Measurements from ENCODE around the gene PLEKHA6.

PLEKHA6 gene

DNA sequence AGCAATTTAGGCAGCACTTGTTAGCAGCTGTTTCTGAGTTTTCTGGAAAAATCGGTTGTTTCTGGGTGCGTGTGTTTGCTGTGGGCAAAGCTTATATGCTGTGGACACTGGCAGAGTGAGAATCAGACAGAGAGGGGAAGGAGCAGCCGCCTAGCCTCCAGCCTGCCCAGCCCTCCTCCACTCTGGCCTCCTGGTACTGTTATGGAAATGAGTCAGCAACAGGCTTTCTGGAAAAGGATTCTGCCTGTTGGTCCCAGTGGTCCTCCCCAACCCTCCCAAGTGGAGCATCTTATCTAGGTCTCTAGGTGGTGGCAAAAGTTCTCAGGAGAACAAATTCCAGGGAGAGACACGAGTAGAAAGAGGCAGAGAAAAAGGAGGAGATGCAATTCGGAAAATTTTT lies 103.8 kb downstream of the PLEKHA6 start:
- Histone ChIP-seq H3K9ac (ENCODE audit: low read depth, low read length) (peak overlapping the region; percentile 73; the same call in 1 of the 2 replicates), H3K4me1 (ENCODE audit: insufficient read depth, low read length) (peaks cover 31% of the 10 kb centered on the region)

DNA sequence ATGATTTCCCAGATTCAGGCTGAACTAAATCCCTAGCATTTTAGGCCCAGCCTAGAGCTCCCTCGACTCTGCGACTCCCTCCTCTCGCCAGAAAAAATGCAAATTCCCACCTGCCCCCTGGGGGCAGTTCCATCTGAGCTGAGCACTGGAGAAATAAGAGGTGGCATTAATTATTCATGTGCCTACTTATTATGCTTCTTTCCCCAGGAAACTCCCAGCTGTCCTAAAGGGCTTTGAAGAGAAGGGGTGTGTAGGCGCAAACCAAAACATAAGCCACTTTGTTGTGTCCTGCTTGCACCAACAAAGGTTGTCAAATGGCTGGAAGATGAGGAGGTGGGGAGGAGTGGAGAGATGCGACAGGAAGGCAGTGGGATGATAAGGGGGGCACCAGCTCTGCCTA lies 104.5 kb downstream of the PLEKHA6 start:
- H3K27ac ChIP-seq (ENCODE audit: low read length), result peak overlapping the region; percentile 66
- H3K9ac ChIP-seq (ENCODE audit: low read depth, low read length), result peak overlapping the region; percentile 73; the same call in 1 of the 2 replicates
- no peaks in the 10 kb centered on the region for H3K27me3 ChIP-seq (ENCODE audit: insufficient read depth, low read length)
- H3K4me3 ChIP-seq (ENCODE audit: low read length), result peak overlapping the region; percentile 54
- H3K36me3 ChIP-seq (ENCODE audit: insufficient read depth, low read depth, low read length), result no peaks in the 10 kb centered on the region
- H3K4me1 ChIP-seq (ENCODE audit: insufficient read depth, low read length), result peaks cover 31% of the 10 kb centered on the region
- H3K9me3 ChIP-seq (ENCODE audit: insufficient read depth, low read depth, low read length), result no peaks in the 10 kb centered on the region

More for the DNA sequence above, 103.8 kb downstream of the PLEKHA6 start:
- Histone ChIP-seq H3K27ac (ENCODE audit: low read length) (peak overlapping the region; percentile 66), H3K36me3 (ENCODE audit: insufficient read depth, low read depth, low read length) (peaks cover 3% of the 10 kb centered on the region; the same call in 1 of the 2 replicates), H3K27me3 (ENCODE audit: insufficient read depth, low read length) (no peaks in the 10 kb centered on the region), H3K9me3 (ENCODE audit: insufficient read depth, low read depth, low read length) (no peaks in the 10 kb centered on the region), H3K4me3 (ENCODE audit: low read length) (peak overlapping the region; percentile 54)

DNA sequence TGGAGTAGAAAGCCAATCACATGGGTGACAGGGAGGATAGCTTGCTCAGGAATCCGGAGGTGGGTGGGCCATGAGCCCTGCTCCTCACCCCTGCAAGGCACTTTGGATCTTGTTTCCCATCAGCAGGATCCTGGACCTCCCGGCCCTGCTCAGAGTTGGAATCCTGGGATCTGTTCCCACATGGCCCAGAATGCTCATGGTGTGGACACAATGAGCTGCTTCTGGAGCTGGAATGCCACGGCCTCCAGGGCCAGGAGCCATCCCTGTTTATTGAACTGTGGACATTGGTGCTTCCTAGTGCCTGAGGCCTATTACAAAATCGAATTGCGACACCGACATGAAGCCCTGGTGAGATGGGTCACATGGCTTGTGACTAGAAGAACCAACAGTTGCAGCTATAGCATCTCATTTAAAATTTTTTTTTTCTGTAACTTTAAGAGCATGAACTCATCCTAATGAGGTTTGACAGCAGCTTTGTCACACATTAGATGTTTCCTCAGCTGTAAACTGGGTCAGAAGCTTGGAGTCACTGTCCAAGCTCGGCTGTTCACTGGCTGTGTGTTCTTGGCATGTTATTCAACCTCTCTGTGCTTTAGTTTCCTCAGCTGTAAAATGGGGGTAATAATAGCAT lies 105.6 kb downstream of the PLEKHA6 start:
- Histone ChIP-seq H3K27me3 (ENCODE audit: insufficient read depth, low read length) (no peaks in the 10 kb centered on the region), H3K9me3 (ENCODE audit: insufficient read depth, low read depth, low read length) (no peaks in the 10 kb centered on the region), H3K4me1 (ENCODE audit: insufficient read depth, low read length) (peaks cover 31% of the 10 kb centered on the region), H3K36me3 (ENCODE audit: insufficient read depth, low read depth, low read length) (no peaks in the 10 kb centered on the region), H3K27ac (ENCODE audit: low read length) (no peak overlapping the region), H3K9ac (ENCODE audit: low read depth, low read length) (no peak overlapping the region; the same call in 1 of the 2 replicates), H3K4me3 (ENCODE audit: low read length) (no peak overlapping the region)

DNA sequence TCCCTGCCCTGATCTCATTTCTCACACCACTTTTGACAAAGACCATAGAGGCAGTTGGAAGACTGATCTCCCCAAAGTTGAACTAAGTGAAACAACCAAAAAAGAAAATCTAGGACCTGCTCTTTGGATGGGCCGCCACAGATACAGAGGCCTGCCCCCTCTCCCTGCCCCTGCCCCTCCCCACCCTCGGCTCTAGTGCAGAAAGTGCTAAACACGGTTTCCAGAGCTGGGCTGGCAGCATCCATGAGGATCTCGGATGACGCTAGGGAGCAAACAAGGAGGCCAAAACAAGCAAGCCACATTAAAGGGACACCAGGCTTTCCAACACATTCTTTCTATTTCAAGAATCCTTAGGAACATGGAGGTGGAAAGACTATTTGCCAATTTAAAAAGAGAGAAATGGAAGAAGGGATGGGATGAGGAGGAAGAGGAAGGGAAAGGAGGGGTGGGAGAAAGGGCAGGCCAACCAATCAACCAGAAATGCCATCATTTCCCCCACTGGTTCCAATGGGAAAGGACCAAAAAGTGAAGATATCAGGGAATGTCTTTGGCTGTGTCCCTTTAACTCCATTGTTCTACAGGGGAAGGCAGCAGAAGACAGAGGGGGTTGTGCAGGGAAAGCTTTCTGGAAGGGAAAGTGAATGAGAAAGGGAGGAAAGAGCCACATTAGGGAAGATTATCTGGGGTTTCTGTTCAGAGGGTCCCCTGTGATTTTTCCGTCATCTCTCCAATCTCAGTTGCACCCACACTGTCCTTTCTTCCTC lies 107.6 kb downstream of the PLEKHA6 start:
- Histone ChIP-seq H3K9me3 (ENCODE audit: insufficient read depth, low read depth, low read length) (no peaks in the 10 kb centered on the region), H3K27ac (ENCODE audit: low read length) (no peak overlapping the region), H3K4me1 (ENCODE audit: insufficient read depth, low read length) (peaks cover 31% of the 10 kb centered on the region), H3K4me3 (ENCODE audit: low read length) (no peak overlapping the region), H3K36me3 (ENCODE audit: insufficient read depth, low read depth, low read length) (no peaks in the 10 kb centered on the region; the same call in 1 of the 2 replicates), H3K9ac (ENCODE audit: low read depth, low read length) (no peak overlapping the region), H3K27me3 (ENCODE audit: insufficient read depth, low read length) (no peaks in the 10 kb centered on the region)

DNA sequence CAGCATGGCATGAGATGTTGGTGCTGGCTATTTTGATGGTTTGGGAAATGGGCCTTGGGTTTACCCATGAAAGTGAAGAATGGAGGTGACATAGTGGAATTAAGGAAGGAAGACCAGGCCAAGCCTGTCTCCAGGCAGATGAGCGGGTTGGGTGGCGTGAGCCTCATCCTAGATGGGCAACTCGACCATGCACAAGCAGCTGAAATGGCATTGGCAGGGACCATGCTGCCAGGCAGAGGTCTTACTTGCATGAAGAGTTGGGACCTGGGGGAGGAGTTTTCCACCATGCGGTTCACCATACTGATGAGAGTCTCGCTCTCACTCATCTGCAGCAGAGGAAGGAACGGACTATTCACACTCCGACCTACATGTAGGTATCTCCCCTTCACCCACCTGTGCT lies 108.4 kb downstream of the PLEKHA6 start:
- H3K27me3 ChIP-seq (ENCODE audit: insufficient read depth, low read length), result no peaks in the 10 kb centered on the region
- H3K27ac ChIP-seq (ENCODE audit: low read length), result no peak overlapping the region
- no peak overlapping the region for H3K9ac ChIP-seq (ENCODE audit: low read depth, low read length)
- peaks cover 24% of the 10 kb centered on the region for H3K4me1 ChIP-seq (ENCODE audit: insufficient read depth, low read length)
- no peak overlapping the region for H3K4me3 ChIP-seq (ENCODE audit: low read length)
- H3K9me3 ChIP-seq (ENCODE audit: insufficient read depth, low read depth, low read length), result no peaks in the 10 kb centered on the region
- no peaks in the 10 kb centered on the region; the same call in 1 of the 2 replicates for H3K36me3 ChIP-seq (ENCODE audit: insufficient read depth, low read depth, low read length)

DNA sequence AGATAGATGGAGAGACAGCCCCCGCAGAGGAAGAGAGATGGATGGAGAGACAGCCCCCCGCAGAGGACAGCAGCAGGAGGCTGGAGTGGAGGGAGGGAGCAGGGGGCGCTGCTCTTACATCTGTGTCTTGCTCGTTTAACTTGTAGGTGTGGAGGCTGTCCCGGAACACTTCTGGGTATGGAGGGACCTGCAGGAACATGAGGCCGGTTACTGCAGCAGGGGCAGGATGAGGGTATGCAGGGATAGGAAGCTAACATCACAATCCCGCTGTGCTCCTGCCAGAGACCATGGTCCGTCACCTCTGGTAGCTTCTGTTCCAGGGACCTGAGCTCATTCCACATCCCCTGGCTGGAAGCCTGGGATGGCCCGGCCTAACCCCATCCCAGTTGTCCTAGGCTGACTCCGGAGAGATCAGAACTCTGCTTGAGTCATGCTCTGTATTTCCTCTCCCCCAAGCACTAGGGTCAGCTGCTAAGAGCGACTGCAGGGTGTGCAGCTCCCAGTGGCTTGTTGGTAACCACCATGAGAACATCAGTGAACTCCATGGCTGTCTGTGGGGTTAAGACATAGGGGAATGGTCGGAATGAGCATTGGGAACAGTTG lies 109.2 kb downstream of the PLEKHA6 start:
- H3K4me1 ChIP-seq (ENCODE audit: insufficient read depth, low read length), result peaks cover 16% of the 10 kb centered on the region

DNA sequence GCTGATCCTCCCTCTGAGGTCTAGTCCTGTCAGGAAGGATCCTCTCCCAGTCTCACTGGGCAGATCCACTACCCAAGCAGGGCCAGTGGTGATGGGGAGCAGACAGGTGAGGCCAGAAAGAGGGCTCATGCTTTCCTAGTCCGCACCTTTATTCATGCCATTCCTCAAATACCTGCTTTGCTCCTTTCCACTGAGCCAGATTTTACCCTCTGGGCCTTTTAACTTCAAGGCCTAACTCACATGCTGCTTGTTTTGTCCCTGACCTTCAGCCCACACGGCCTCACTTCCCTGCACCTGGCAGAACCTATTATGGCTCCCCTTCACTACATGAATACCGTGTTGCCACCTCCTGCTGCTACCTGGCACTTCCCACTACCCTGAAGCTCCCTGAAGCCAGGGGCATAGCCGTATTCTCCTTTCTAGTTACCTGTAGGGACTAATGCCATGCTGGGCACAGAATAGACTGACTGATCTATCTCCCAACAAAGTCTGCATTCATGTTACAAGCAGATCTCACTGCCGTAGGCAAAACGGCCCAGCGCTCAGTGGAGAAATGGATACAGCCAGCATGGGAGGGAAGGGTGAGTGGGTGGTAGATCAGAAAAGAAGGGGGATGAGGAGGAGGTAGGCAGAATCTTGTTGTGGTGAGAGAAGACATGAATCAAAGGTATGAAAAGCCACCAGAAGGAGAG lies 109.8 kb downstream of the PLEKHA6 start:
- Histone ChIP-seq H3K4me3 (ENCODE audit: low read length) (no peak overlapping the region), H3K9me3 (ENCODE audit: insufficient read depth, low read depth, low read length) (no peaks in the 10 kb centered on the region), H3K27ac (ENCODE audit: low read length) (no peak overlapping the region), H3K27me3 (ENCODE audit: insufficient read depth, low read length) (no peaks in the 10 kb centered on the region), H3K4me1 (ENCODE audit: insufficient read depth, low read length) (peaks cover 10% of the 10 kb centered on the region), H3K9ac (ENCODE audit: low read depth, low read length) (no peak overlapping the region), H3K36me3 (ENCODE audit: insufficient read depth, low read depth, low read length) (no peaks in the 10 kb centered on the region; the same call in 1 of the 2 replicates)

More for the DNA sequence above, 109.2 kb downstream of the PLEKHA6 start:
- H3K9ac ChIP-seq (ENCODE audit: low read depth, low read length), result no peak overlapping the region
- H3K27me3 ChIP-seq (ENCODE audit: insufficient read depth, low read length), result no peaks in the 10 kb centered on the region
- H3K27ac ChIP-seq (ENCODE audit: low read length), result no peak overlapping the region
- H3K9me3 ChIP-seq (ENCODE audit: insufficient read depth, low read depth, low read length), result no peaks in the 10 kb centered on the region
- H3K36me3 ChIP-seq (ENCODE audit: insufficient read depth, low read depth, low read length), result no peaks in the 10 kb centered on the region; the same call in 1 of the 2 replicates
- no peak overlapping the region for H3K4me3 ChIP-seq (ENCODE audit: low read length)

DNA sequence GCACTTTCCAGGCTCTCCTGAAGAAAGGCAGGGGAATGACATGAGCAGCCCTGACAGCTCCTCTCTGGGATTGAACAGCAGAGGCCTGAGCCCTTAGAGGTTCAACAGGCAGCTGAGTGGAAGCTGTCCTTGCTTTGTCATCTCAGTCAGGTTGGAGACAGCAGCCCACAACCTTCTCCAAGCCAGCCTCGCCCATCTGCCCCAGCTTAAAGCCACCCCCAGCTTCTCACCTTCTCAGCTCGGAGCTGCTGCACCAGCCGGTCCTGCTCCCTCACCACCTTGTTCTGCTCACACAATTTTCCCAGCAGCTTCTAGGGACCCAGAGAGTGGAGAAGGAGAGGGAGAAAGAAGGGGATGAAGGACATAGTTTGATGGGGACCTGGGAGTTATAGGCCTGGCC lies 110.8 kb downstream of the PLEKHA6 start:
- Histone ChIP-seq H3K4me1 (ENCODE audit: insufficient read depth, low read length) (peaks cover under 1% of the 10 kb centered on the region; the same call in 1 of the 2 replicates), H3K9ac (ENCODE audit: low read depth, low read length) (no peak overlapping the region), H3K4me3 (ENCODE audit: low read length) (no peak overlapping the region), H3K9me3 (ENCODE audit: insufficient read depth, low read depth, low read length) (no peaks in the 10 kb centered on the region), H3K27me3 (ENCODE audit: insufficient read depth, low read length) (no peaks in the 10 kb centered on the region), H3K27ac (ENCODE audit: low read length) (no peak overlapping the region), H3K36me3 (ENCODE audit: insufficient read depth, low read depth, low read length) (no peaks in the 10 kb centered on the region; the same call in 1 of the 2 replicates)

DNA sequence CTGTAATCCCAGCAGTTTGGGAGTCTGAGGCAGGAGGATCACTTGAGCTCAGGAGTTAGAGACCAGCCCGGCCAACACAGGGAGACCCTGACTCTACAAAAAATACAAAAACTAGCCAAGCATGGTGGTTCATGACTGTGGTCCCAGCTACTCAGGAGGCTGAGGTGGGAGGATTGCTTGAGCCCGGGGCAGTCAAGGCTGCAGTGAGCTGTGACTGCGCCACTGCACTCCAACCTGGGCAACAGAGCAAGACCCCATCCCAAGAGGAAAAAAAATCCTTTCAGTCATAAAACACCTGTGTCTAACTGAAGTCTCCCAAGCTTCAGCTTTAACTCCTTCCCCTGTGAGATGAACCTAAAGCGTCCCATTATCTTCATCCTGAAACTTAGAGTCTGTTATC lies 112.9 kb downstream of the PLEKHA6 start:
- Histone ChIP-seq H3K4me1 (ENCODE audit: insufficient read depth, low read length) (no peaks in the 10 kb centered on the region), H3K4me3 (ENCODE audit: low read length) (no peak overlapping the region), H3K9me3 (ENCODE audit: insufficient read depth, low read depth, low read length) (no peaks in the 10 kb centered on the region), H3K27me3 (ENCODE audit: insufficient read depth, low read length) (no peaks in the 10 kb centered on the region), H3K9ac (ENCODE audit: low read depth, low read length) (no peak overlapping the region), H3K27ac (ENCODE audit: low read length) (no peak overlapping the region), H3K36me3 (ENCODE audit: insufficient read depth, low read depth, low read length) (no peaks in the 10 kb centered on the region; the same call in 1 of the 2 replicates)

DNA sequence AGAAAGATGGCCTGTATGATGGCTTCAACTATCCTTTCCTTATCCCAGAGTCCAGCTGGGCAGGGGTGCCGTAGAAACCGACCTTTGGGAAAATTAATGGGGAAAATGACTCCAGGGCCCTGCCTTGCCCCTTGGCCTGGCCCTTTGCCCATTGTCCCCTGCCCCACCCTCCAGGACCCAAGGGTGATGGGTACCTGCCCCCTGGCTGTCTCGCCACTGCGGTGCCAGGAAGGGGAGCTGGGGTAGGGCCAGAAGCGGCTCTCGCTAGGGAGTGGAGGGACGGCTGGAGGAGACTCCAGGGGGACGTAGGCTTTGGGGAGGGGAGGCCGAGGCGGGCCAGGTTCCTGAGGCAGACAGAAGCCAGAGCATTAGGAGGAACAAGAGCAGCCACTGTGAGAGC lies 116.8 kb downstream of the PLEKHA6 start:
- Histone ChIP-seq H3K4me1 (ENCODE audit: insufficient read depth, low read length) (no peaks in the 10 kb centered on the region), H3K36me3 (ENCODE audit: insufficient read depth, low read depth, low read length) (peaks cover 6% of the 10 kb centered on the region; the same call in 1 of the 2 replicates), H3K27me3 (ENCODE audit: insufficient read depth, low read length) (no peaks in the 10 kb centered on the region), H3K9ac (ENCODE audit: low read depth, low read length) (no peak overlapping the region), H3K9me3 (ENCODE audit: insufficient read depth, low read depth, low read length) (no peaks in the 10 kb centered on the region), H3K4me3 (ENCODE audit: low read length) (no peak overlapping the region), H3K27ac (ENCODE audit: low read length) (no peak overlapping the region)

DNA sequence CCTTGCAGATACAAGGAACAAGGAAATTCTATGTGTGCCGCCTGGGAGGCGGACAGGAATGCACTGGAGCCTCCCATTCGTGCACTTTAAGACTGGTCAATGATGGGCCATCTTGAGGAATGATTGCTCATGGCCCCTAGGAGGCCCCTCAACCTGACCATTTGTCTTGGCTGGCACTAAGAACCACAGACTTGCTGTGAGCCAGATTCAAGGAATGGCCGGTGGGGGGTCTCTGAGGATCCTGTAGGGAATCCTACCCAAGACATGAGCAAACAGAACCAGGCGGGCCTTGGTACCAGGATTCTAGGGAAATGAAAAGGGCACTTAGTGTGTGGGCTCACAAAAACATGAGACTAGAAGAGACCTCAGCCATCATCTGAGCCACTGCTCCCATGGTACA lies 117.8 kb downstream of the PLEKHA6 start:
- no peak overlapping the region for H3K27ac ChIP-seq (ENCODE audit: low read length)
- no peaks in the 10 kb centered on the region for H3K27me3 ChIP-seq (ENCODE audit: insufficient read depth, low read length)
- H3K9me3 ChIP-seq (ENCODE audit: insufficient read depth, low read depth, low read length), result no peaks in the 10 kb centered on the region
- no peak overlapping the region for H3K9ac ChIP-seq (ENCODE audit: low read depth, low read length)
- no peaks in the 10 kb centered on the region for H3K4me1 ChIP-seq (ENCODE audit: insufficient read depth, low read length)
- H3K4me3 ChIP-seq (ENCODE audit: low read length), result no peak overlapping the region
- H3K36me3 ChIP-seq (ENCODE audit: insufficient read depth, low read depth, low read length), result peaks cover 6% of the 10 kb centered on the region; the same call in 1 of the 2 replicates
